Subcutaneous abdominal adipose tissue (tissue), 5 donors: ENCODE measurements around the gene LZTS2.
A peak's percentile ranks its signal among the peaks of the same experiment; 100 is the strongest.

Source experiments
- H3K27ac ChIP-seq: one replicate; pipeline ENCODE4 v1.7.0; 2013; ENCODE audit warnings: low read depth, mild to moderate bottlenecking, inconsistent platforms, low read length, moderate library complexity
- H3K27me3 ChIP-seq, 5 donors: one replicate each; pipeline ENCODE4 v1.7.0; 2013; ENCODE audit warnings: low read length in 5 of 5, inconsistent platforms in 1 of 5; ENCODE audit not compliant: control insufficient read depth in 5 of 5, insufficient read depth in 4 of 5
- H3K36me3 ChIP-seq, 5 donors: one replicate each; pipeline ENCODE4 v1.7.0; 2013; ENCODE audit warnings: low read length in 5 of 5; ENCODE audit not compliant: control insufficient read depth in 5 of 5, insufficient read depth in 5 of 5
- H3K4me1 ChIP-seq, 5 donors: one replicate each; pipeline ENCODE4 v1.7.0; 2013; ENCODE audit warnings: low read length in 5 of 5, mild to moderate bottlenecking in 3 of 5, moderate library complexity in 1 of 5; ENCODE audit not compliant: control insufficient read depth in 5 of 5, insufficient read depth in 5 of 5
- H3K4me3 ChIP-seq, 5 donors: one replicate each; pipeline ENCODE4 v1.7.0; 2013; ENCODE audit warnings: low read length in 5 of 5, low read depth in 1 of 5
- H3K9ac ChIP-seq, 5 donors: one replicate each; pipeline ENCODE4 v1.7.0; 2013; ENCODE audit warnings: low read length in 5 of 5, mild to moderate bottlenecking in 4 of 5, moderate library complexity in 3 of 5
- H3K9me3 ChIP-seq, 5 donors: one replicate each; pipeline ENCODE4 v1.7.0; 2013; ENCODE audit warnings: low read length in 5 of 5; ENCODE audit not compliant: control insufficient read depth in 5 of 5
- donor health status: healthy.
- donor health status: healthy.
- donor health status: healthy.
- donor health status: healthy.
- donor health status: healthy.

LZTS2 gene

DNA sequence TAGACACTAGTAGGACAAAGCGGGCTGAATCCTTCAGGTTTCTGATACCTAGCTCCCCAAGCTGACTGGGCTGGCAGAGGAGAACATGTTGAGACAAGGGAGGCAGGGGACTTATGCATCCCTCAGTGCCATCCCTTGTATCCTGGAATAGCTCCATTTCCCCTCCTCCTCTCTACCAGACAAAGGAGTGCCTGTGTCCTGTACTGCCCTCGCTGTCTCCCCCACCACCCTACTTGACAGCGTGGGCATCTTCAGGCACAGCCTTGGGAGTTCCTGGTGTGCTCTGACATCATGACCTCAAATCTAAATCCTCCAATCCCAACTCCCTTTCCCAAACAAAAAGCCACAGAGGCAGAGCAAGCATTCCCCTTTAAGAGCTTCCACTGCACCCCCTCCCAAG is 40.5 kb downstream of the LZTS2 start:
- Histone ChIP-seq H3K9ac (no peak overlapping the region), H3K4me3 (no peak overlapping the region), H3K27me3 (no peaks in the 10 kb centered on the region), H3K27ac (no peak overlapping the region), H3K36me3 (peaks cover 0 to 54% (median 51%) of the 10 kb centered on the region in 5 donors), H3K4me1 (peaks cover 11 to 20% (median 16%) of the 10 kb centered on the region in 5 donors), H3K9me3 (no peaks in the 10 kb centered on the region)

DNA sequence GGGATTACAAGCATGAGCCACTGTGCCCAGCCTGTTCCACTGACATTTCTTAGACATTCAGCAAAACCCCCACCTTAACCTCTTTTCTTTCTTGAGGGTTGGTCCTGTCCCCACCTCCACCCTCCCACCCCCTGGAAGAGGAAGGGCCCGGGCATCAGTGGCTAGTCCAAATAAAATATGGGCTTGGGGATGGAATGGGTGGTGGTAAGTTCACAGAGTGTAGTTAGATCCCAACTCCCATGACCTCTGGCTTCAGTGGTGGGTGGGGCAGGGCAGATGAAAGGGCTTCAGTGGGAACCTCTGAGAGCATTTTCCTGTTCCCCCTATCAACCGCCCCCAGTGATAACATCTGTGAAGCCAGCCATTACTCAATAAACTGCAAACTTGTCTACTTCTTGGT is 41.2 kb downstream of the LZTS2 start:
- H3K4me3 ChIP-seq: no peak overlapping the region
- H3K27me3 ChIP-seq: peaks cover 0 to 3% (median 0%) of the 10 kb centered on the region in 5 donors
- no peak overlapping the region for H3K27ac ChIP-seq
- H3K4me1 ChIP-seq: peaks cover 11 to 20% (median 16%) of the 10 kb centered on the region in 5 donors
- no peak overlapping the region for H3K9ac ChIP-seq
- peaks cover 0 to 46% (median 43%) of the 10 kb centered on the region in 5 donors for H3K36me3 ChIP-seq
- H3K9me3 ChIP-seq: no peaks in the 10 kb centered on the region

DNA sequence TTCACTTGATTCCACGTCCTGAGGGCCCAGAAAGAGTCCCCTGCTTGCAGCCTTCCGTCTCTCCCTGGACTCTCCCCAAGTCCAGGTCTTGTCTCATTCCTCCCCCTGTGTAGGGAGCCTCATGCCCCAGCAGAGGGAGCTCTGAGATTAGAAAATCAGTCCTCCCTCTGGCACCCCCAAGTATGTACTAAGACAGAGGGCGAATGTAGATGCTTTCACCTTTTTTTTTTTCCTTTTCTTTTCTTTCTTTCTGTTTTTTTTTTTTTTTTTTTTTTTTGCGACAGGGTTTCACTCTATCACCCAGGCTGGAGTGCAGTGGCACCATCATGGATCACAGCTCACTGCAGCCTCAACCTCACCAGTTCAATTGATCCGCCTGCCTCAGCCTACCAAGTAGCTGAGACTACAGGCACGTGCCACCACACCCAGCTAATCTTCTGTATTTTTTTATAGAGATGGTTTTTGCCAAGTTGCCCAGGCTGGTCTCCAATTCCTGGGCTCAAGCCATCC is 41.7 kb downstream of the LZTS2 start:
- peaks cover 0 to 3% (median 2%) of the 10 kb centered on the region in 5 donors for H3K27me3 ChIP-seq
- no peak overlapping the region for H3K27ac ChIP-seq
- H3K9me3 ChIP-seq: no peaks in the 10 kb centered on the region
- peaks cover 0 to 41% (median 39%) of the 10 kb centered on the region in 5 donors for H3K36me3 ChIP-seq
- H3K4me3 ChIP-seq: no peak overlapping the region
- H3K9ac ChIP-seq: no peak overlapping the region
- H3K4me1 ChIP-seq: peaks cover 11 to 20% (median 16%) of the 10 kb centered on the region in 5 donors

DNA sequence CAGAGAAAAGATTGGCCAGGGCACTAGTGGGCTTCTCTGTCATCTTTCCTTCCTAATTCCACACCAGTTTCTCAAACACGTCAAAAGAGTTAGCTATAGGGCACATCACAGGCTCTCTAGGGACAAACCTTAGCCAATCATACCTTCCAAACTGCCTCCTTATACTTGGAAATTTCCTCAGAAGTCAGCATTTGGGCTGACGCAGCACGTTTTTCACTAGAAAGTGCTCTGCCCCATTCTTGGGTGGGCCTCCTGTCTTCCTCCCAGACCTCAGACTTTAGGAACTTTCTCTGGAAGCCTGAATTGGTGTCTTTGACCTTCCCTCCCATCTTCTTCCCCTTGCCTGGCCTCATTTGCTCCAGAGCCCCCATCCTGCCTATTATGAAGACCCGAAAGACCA is 42.5 kb downstream of the LZTS2 start:
- H3K4me3 ChIP-seq: peak overlapping the region; percentile 60 to 88 (median 75)
- H3K27me3 ChIP-seq: peaks cover 5 to 11% (median 8%) of the 10 kb centered on the region in 5 donors
- H3K9ac ChIP-seq: peak overlapping the region in 4 of 5 donors; percentile 9 to 85 (median 73)
- H3K36me3 ChIP-seq: peaks cover 0 to 33% (median 31%) of the 10 kb centered on the region in 5 donors
- no peaks in the 10 kb centered on the region for H3K9me3 ChIP-seq
- peaks cover 11 to 20% (median 16%) of the 10 kb centered on the region in 5 donors for H3K4me1 ChIP-seq
- H3K27ac ChIP-seq: peak overlapping the region; percentile 76

DNA sequence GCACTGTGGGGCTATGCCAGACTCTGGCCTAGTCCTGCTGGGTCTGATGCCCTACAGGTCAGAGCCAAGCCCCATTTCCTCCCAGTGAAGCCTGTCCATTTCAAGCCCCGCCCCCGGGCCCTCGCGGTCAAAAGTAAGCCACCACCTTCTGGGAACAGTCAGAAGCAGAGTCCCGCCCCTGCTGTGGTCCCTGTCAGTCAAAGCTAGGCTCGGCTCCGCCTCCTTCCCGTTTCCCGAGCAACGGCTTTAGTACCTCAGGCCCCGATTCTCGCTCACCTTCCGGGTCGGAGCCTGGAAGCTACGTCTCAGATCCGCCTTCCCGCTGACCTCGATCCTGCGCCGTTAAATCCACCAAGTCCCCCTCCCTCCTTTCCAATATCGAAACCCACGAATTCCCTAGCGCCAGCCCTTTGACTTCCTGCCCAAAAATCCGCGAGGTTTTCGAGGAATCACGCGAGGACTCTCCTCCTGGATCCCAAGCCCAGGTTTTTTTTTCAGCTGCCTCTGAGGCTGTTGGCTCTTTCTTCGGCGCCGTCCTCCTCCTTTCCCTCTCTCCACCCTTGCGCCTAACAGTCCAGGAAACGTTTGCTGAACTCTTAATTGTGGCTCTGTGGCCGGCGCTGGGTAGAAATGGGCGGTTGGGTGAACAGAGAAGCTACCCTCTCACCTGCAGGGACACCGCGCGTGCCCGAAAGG is 43.2 kb downstream of the LZTS2 start:
- peaks cover 12 to 18% (median 14%) of the 10 kb centered on the region in 5 donors for H3K27me3 ChIP-seq
- peak overlapping the region; percentile 76 for H3K27ac ChIP-seq
- H3K36me3 ChIP-seq: peaks cover 0 to 26% (median 24%) of the 10 kb centered on the region in 5 donors
- peaks cover 11 to 20% (median 16%) of the 10 kb centered on the region in 5 donors for H3K4me1 ChIP-seq
- peak overlapping the region; percentile 58 to 85 (median 80) for H3K9ac ChIP-seq
- H3K4me3 ChIP-seq: peak overlapping the region; percentile 60 to 88 (median 75)
- no peaks in the 10 kb centered on the region for H3K9me3 ChIP-seq

DNA sequence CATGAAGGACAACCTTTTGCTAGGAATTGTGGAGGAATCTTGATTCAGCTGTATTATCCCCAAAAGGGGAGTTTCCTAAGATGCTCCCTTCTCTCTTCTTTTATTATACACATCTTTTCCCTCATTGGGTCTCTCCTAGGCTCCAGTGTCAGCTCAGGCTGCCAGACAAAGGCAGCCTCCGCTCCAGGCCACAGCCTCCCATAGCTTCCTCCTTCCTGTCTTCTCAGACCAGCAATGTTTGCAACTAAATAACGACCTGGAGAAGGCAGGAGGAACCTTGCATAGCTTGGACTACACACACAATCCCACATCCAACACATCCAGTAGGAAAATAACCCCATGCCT is 43.7 kb downstream of the LZTS2 start:
- Histone ChIP-seq H3K27ac (peak overlapping the region; percentile 76), H3K4me3 (peak overlapping the region; percentile 60 to 88 (median 75)), H3K36me3 (peaks cover 0 to 21% (median 18%) of the 10 kb centered on the region in 5 donors), H3K9me3 (no peaks in the 10 kb centered on the region), H3K9ac (peak overlapping the region; percentile 7 to 85 (median 80)), H3K27me3 (peaks cover 17 to 23% (median 19%) of the 10 kb centered on the region in 5 donors), H3K4me1 (peaks cover 11 to 20% (median 16%) of the 10 kb centered on the region in 5 donors)

DNA sequence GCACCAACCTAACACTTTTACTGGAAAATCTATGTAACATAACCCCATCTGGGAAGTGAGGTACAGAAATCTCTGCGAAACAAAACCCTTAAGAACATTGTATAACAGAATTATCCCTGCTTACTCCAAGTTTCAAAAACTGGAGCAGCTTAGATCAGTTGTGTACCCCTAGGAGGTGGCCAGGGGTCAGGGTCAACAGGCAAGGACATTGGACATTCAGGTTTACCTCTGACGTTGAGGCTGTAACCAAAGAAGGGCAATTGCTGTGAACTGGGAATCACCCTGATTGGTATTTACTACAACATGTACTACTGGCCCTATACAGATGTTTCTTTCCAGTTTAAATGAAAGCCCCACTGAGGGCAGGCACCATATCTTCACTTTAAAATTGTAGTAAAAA is 44.5 kb downstream of the LZTS2 start:
- peaks cover 0 to 13% (median 11%) of the 10 kb centered on the region in 5 donors for H3K36me3 ChIP-seq
- H3K9ac ChIP-seq: no peak overlapping the region
- H3K4me1 ChIP-seq: peaks cover 11 to 20% (median 16%) of the 10 kb centered on the region in 5 donors
- peaks cover 25 to 31% (median 27%) of the 10 kb centered on the region in 5 donors for H3K27me3 ChIP-seq
- no peak overlapping the region for H3K4me3 ChIP-seq
- H3K27ac ChIP-seq: no peak overlapping the region
- no peaks in the 10 kb centered on the region for H3K9me3 ChIP-seq

DNA sequence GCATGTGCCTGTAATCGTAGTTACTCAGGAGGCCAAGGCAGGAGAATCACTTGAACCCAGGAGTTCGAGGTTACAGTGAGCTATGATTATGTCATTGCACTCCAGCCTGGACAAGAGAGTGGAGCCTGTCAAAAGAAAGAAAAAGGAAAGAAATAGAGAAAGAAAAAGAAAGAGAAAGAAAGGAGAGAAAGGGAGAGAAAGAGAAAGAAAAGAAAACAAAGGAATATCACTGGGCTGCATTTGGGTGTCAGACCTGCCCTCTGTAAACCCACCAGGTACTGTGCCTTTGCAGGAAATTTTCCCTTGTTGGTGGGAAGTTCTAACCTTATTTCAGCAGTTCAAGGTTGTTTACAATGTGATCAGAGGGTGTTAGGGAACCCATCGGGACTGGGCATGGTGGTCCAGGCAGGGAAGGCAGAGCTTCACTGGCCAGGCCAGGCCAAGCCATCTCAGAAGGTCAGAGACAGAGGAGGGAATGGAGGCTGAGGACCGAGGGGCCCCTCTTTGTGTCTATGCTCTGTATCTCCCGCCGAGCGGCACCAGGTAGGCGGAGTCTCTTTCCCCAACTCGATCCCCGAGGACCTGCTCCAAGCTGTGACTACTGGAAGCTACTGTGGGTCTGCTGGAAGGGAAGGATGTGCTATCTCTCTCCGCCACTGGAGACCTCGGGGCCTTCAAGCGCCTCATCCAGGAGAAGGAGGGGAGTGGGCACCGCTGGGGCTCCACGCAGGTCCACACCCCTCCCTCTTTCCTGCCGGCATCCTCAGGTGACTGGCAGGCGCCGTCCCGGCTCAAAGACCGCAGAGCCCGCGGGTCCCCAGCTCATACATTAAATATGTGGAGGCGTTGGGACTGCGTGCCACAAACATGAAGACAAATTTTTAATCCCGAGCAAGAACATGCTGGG is 47.0 kb downstream of the LZTS2 start:
- H3K27ac ChIP-seq: no peak overlapping the region
- H3K9ac ChIP-seq: no peak overlapping the region
- H3K4me3 ChIP-seq: no peak overlapping the region
- H3K27me3 ChIP-seq: peaks cover 37 to 49% (median 42%) of the 10 kb centered on the region in 5 donors
- peaks cover 11 to 27% (median 22%) of the 10 kb centered on the region in 5 donors for H3K4me1 ChIP-seq
- H3K36me3 ChIP-seq: no peaks in the 10 kb centered on the region
- H3K9me3 ChIP-seq: no peaks in the 10 kb centered on the region

DNA sequence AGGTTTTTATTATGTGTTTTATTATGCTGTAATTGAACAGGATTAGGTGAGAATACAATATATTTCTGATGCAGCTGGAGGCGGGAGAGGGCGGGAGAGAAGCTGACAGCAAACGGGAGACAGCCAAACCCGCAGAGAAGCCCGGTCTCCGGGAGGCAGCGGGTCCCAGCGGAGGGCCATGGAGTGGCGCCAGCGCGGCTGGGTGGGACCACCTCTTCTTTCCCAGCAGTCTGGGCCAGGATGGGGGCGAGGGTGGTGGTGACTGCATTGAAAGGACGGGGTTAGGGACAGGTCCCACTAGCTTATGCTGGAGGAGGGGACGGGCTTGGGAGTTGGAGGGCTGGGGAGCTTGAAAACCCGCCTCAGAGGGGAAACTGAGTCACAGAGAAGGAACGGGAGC is 47.7 kb downstream of the LZTS2 start:
- H3K4me1 ChIP-seq: peaks cover 9 to 21% (median 16%) of the 10 kb centered on the region in 5 donors
- H3K4me3 ChIP-seq: no peak overlapping the region
- no peaks in the 10 kb centered on the region for H3K9me3 ChIP-seq
- H3K27me3 ChIP-seq: peaks cover 37 to 49% (median 42%) of the 10 kb centered on the region in 5 donors
- no peak overlapping the region for H3K9ac ChIP-seq
- H3K36me3 ChIP-seq: no peaks in the 10 kb centered on the region
- H3K27ac ChIP-seq: no peak overlapping the region
